HFF-Myc (cell line): ENCODE measurements around the gene LMNA.

Experiments
- DNase-seq: peaks from one replicate; pipeline ENCODE4 v3.0.0-alpha.2; 2011; ENCODE audit warnings: low read depth; ENCODE audit errors: extremely low read depth
- H3K4me3 ChIP-seq: replicated peaks from 2 replicates; pipeline ENCODE4 v1.5.1; 2011; ENCODE audit warnings: low read depth, mild to moderate bottlenecking, control low read depth, low read length
- CTCF ChIP-seq: IDR thresholded peaks from 2 replicates; pipeline ENCODE4 v1.5.1; 2012; ENCODE audit warnings: mild to moderate bottlenecking, low read depth, low read length, control low read depth; ENCODE audit errors: missing control alignments

The LMNA gene

GRCh38 chr1:156072251-156072650 is 42.3 kb upstream of the LMNA start:
- DNase-seq: no peak
- no peak for TF ChIP-seq CTCF
- H3K4me3 ChIP-seq: no peak overlapping the region

GRCh38 chr1:156073110-156073687 is 41.3 kb upstream of the LMNA start:
- TF ChIP-seq CTCF: no peak
- no peak for DNase-seq
- H3K4me3 ChIP-seq: no peak overlapping the region

GRCh38 chr1:156073740-156074139 is 40.8 kb upstream of the LMNA start:
- no peak overlapping the region for H3K4me3 ChIP-seq
- no peak for TF ChIP-seq CTCF

GRCh38 chr1:156074661-156075060 is 39.9 kb upstream of the LMNA start:
- no peak for DNase-seq
- TF ChIP-seq CTCF: no peak
- no peak overlapping the region for H3K4me3 ChIP-seq

More at GRCh38 chr1:156073740-156074139, 40.8 kb upstream of the LMNA start:
- DNase-seq: no peak

GRCh38 chr1:156075162-156075561 is 39.3 kb upstream of the LMNA start:
- no peak for TF ChIP-seq CTCF
- H3K4me3 ChIP-seq: no peak overlapping the region
- DNase-seq: no peak

GRCh38 chr1:156075775-156076204 is 38.7 kb upstream of the LMNA start:
- H3K4me3 ChIP-seq: no peak overlapping the region

More at GRCh38 chr1:156075775-156076204, 38.7 kb upstream of the LMNA start:
- no peak for TF ChIP-seq CTCF
- no peak for DNase-seq
